ENCODE results near the gene FGFBP1.

The FGFBP1 gene

GRCh38 chr4:15910155-15910940 lies 28.2 kb downstream of the FGFBP1 start:
- FAIRE-seq, result no peak

DNA sequence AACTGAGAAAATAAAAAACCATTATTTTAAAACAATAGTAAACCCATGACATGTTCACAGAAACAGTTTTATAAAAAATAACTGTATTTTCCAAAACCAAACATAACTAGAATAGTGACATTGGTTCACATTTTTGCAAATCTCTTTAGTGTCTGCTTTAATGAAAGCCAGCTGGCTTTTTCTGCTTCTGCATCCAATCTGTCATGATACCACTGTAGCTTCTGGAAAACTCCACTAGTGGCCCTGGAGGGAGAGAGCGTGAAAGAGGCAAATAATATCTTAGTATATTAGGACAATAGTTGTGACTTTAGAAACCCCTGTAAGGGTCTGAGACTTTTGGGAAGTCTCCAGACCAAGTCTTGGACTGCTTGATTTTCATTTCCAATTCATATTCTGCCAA lies 31.1 kb downstream of the FGFBP1 start:
- FAIRE-seq, result no peak

DNA sequence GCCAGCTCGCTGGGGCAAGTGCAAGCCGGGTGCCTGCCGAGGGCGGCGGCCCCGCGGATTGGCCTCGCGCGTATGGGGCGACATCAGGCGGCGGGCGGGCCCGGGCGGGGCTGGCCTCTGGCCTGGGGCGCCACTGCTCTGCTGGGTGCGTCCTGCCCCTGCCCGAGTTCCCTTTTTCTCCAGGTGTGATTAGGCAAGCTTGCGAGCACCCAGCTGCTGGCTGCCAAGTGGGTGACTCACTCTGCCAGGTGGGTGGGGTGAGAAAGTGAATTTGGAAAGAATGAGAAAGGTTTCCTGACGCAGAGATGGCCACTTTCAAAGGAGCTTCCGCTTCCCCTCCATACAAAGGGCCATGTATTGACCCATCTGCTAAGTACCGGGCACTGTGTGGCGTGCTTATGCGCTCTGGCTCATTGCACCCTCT lies 32.5 kb downstream of the FGFBP1 start:
- FAIRE-seq, result no peak

DNA sequence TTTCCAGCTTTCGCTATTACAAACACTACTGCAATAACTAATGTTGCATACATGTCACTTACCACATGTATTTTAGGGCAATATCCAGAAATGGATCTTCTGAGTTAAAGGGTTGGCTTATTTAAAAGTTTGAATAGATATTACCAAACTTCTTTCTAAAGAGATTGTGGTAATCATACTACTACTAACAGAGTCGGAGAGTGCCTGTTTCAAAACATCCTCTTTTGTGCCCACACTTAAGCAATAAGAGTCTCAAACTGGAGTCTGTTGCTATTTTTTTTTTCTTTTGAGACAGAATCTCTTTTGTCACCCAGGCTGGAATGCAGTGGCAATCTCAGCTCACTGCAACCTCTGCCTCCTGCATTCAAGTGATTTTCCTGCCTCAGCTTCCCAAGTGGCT lies 35.8 kb downstream of the FGFBP1 start:
- no peak for FAIRE-seq

- no peak for FAIRE-seq
Measured at GRCh38 chr4:15901998-15902397, 36.5 kb downstream of the FGFBP1 start.

- no peak for FAIRE-seq
Measured at GRCh38 chr4:15901007-15901406, 37.5 kb downstream of the FGFBP1 start.

DNA sequence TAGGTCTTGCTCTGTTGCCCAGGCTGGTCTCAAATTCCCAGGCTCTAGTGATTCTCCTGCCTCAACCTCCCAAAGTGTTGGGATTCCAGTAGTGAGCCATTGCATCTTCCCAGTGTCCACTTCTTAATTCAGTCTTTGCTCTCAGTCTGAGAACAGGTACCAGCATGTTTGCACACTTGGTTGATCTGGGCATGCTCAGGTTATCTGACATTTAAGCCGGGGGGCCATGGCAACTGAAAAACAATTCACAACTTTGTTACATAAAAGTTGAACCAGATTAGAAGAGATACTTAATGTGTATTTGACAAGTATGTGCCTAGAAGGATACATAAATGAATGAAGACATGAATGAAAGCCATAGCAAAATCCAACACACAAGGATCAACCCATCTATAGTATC lies 39.0 kb downstream of the FGFBP1 start:
- FAIRE-seq, result no peak

DNA sequence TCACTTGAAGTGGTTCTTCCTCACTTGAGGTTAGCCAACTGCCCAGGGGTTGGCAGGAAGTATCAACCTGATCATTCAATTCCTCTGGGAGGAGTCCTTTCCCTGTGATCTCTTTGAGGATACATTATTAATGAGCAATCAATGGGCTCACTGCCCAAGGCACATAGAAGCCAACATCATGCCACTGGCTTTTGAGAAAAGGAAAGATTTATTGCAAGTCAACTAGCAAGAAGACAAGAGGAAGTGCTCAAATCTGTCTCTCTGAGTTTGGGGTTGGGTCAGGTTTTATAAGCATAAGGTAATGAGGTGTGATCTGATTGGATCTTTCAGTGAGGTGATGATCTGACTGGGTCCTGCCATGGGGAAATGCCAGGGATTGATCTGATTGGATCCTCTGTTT lies 39.6 kb downstream of the FGFBP1 start:
- no peak for FAIRE-seq

DNA sequence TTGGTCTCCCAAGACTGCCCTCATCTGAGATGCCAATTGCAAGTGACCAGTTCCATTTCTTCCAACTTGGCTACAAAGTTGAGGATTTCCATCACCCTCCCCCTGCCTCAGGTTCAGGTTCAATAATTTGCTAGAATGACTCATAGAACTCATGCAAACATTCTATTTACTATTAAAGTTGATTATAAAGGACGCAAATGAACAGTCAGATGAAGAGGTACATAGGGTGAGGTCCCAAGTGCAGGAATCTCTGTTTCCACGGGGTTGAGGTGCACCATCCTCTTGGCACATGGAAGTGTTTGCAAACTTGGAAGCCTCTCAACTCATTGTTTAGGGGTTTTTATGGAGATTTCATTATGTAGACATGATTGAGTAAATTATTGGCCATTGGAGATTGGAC lies 41.0 kb downstream of the FGFBP1 start:
- FAIRE-seq, result no peak

DNA sequence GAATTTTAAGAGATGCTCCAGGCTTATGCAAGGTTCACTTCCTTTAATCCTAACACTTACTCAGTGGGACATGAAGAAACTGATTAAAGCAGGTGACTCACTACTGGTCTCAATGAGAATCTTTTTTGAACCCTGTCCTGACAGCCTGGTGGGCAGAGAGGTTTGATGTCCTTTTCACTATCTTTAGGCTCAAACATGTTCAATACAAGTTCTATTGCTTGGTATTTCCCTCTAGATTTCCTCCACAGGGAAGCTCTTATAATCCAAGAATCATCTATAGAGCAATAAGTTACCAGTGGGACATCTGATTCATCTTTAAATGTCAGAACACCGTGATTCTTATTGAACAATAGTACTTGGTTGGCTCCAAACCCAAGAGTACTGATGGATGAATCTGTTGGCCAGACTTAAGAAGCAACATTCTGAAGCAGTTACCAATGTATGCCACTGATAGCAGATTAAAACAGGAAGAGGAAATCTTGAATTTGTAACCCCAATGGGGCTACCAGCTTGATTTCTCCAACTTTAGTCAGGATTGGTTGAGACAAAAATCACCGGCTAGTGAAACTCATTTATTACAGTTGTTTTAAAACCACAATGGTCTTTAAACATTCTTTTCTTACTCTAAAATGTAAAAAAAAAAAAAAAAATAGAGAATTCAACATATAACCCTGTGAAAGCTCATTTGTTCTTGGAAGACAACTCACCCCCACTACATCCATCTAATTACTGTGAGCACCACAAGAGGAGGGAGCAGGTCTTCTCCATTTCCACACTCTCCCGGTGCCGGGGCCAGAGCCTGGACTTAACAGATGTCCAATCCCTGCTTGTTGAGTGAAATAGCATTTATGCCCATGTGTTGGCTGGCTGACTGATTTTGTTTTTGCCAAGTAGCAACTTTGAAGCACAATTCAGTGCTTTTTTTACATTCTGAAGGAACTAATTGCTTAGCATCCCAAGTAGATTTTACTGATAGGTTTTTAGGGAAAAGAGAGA lies 43.3 kb downstream of the FGFBP1 start:
- no peak for FAIRE-seq

- no peak for FAIRE-seq
Measured at GRCh38 chr4:15894393-15894792, 44.1 kb downstream of the FGFBP1 start.

- FAIRE-seq, result no peak
Measured at GRCh38 chr4:15893962-15894361, 44.6 kb downstream of the FGFBP1 start.

GRCh38 chr4:15891312-15891711 lies 47.2 kb downstream of the FGFBP1 start:
- no peak for FAIRE-seq

GRCh38 chr4:15890246-15890829 lies 48.2 kb downstream of the FGFBP1 start:
- no peak for FAIRE-seq

GRCh38 chr4:15888515-15888914 lies 50.0 kb downstream of the FGFBP1 start:
- FAIRE-seq, result no peak
